Inflammatory macrophage (primary cell): Measurements from ENCODE around the gene DBF4.
"Not testable (repeated sequence)": the region's sequence is repeated elsewhere in the genome, so short reads cannot be mapped to it uniquely, and the experiment has no call there.

ENCODE experiments used
- DNase-seq, 2 donors: peaks; one replicate each; pipeline ENCODE4 v3.0.0-alpha.2; 2020 to 2022
- total RNA-seq, 18 experiments: gene quantifications; one replicate each; lab custom pipeline; 2026; ENCODE audit warnings: mixed read lengths in 6 of 18, inconsistent platforms in 2 of 18; lab: John Stamatoyannopoulos, UW

The DBF4 gene, protein sequence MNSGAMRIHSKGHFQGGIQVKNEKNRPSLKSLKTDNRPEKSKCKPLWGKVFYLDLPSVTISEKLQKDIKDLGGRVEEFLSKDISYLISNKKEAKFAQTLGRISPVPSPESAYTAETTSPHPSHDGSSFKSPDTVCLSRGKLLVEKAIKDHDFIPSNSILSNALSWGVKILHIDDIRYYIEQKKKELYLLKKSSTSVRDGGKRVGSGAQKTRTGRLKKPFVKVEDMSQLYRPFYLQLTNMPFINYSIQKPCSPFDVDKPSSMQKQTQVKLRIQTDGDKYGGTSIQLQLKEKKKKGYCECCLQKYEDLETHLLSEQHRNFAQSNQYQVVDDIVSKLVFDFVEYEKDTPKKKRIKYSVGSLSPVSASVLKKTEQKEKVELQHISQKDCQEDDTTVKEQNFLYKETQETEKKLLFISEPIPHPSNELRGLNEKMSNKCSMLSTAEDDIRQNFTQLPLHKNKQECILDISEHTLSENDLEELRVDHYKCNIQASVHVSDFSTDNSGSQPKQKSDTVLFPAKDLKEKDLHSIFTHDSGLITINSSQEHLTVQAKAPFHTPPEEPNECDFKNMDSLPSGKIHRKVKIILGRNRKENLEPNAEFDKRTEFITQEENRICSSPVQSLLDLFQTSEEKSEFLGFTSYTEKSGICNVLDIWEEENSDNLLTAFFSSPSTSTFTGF
- 9.5 to 43.1 (median 26.1) reads per million in 18 experiments for total RNA-seq

DNA sequence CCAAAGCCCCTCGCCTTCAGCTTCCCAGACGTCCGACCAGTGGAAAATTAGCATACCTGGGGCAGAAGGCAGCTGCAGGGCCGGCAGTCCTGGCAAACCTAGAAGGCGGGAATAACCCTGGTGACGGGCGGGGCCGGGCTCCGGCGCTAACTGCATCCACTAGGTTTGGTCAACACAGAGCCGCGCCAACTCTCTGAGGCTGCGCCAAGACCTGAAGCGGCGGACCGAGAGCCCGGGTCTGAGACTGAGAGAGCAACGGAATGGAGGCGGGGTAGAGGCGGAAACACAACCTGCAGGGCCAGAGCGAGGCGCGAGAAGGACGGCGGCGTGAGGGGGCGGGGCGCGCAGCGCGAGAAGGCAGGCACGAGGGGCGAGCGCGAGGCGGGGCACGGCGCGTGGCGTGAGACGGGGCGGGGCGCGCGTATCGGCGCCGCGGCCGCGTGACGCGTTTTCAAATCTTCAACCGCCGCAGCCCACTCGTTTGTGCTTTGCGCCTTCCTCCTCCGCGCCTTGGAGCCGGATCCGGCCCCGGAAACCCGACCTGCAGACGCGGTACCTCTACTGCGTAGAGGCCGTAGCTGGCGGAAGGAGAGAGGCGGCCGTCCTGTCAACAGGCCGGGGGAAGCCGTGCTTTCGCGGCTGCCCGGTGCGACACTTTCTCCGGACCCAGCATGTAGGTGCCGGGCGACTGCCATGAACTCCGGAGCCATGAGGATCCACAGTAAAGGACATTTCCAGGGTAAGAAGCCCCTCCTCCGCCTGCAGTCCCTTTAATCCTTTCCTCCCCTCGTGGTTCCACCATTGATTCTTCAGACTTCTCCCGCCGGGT lies at the start of gene DBF4, which contains the start of gene SLC25A40:
Gene DBF4 (plus strand): TSS at position 454 of the 829 bp plus-strand sequence. CDS start 240 bp downstream, at position 694.
Gene SLC25A40 (minus strand): TSS at position 321 of the 829 bp plus-strand sequence. CDS start 17,633 bp downstream, outside the sequence.
- peak; percentile 98 to 99 for DNase-seq

DNA sequence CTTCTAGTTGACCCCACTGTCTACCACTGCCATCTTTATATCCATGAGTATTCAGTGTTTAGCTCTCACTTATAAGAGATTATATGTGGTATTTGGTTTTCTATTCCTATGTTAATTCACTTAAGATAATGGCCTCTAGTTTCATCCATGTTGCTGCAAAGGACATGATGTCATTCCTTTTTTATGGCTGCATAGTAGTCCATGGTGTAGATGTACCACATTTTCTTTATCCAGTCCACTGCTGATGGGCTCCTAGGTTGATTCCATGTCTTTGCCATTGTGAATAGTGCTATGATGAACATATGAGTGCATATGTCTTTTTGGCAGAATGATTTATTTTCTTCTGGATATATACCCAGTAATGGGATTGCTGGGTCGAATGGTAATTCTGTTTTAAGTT lies 47.9 kb upstream of the DBF4 start:
- not testable (repeated sequence) for DNase-seq

DNA sequence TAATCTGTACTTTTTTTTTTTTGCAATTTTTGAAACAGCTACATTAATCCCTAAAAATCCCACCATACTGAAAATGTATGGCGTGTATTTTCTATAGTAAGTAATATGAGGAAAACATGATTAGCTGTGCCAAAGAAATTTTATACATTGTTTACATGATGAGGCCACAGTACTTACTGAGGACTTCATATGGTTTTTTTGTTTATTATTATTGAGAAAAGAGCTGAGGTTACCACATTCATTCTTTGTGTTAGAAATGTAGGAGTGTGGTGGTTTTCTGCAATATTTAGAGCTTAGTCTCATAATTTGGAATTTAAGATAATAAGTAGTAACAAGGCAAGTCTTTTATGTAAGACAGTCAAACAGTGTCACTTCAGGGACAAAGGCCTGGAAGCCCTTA lies 45.2 kb upstream of the DBF4 start:
- DNase-seq, result no peak

DNA sequence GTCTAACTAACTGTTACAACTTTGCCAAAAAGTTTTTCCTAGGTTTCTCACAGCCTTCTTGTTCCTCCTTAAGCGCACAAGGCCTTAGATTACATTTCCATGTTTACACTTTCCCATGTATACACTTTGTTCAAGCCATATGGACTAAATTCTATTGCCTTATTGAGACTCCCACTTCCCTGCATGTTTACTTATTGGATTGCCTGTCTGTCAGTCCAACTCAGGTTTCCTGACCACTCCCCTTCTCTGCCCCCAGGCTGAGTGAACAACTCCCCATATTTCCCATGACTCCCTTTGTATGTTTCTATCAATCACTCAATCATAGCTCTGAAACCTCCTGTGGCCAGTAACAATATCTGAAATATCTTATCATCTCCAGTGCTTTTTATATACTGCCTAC lies 43.2 kb upstream of the DBF4 start:
- no peak for DNase-seq

DNA sequence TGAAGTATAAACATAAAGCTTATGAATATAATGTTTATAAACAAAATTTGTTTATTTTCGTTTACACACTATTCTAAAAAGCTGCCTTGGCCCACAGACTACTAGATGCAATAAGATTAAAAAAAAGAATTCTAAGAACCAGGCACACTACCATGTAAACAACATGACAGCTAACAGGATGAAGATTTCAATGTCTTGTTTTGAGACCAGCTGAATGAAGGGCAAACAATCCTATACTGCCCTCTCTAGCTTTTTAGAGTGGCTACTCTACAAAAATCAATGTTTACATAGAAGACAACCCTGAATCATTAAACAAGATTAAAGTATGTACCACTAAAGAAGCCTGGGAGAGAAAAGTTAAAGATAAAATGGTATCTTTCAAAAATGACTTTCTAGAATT lies 38.7 kb upstream of the DBF4 start:
- DNase-seq, result no peak

DNA sequence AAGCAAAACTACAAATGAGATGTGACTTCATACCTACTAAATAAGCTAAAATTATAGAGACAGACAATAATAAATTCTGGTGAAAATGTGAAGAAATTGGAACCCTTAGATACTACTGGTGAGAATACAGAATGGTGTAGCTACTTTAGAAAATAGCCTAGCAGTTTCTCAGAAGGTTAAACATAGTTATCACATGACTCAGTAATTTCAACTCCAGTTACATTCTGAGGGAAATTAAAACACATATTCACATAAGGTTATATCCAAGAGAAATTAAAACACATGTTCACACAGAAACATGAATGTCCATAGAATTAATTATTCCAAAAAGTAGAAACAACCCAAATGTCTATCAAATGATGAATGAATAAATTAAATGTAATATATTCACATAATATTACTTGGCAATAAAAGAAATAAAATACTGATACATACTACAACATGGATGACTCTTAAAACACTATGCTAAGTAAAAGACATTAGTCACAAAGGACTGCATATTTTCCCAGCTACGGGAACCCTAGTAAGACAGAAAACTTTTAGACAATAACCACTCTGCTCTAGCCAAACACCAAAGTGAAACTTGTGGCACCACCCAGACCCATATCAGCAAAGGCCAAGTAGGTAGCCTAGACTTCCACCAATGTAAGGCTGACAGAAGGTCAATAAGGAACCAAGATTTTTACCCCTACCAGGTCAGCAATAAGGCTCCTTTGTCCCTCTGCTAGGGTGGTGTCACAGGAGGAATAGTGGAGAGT lies 25.3 kb upstream of the DBF4 start:
- no peak for DNase-seq

DNA sequence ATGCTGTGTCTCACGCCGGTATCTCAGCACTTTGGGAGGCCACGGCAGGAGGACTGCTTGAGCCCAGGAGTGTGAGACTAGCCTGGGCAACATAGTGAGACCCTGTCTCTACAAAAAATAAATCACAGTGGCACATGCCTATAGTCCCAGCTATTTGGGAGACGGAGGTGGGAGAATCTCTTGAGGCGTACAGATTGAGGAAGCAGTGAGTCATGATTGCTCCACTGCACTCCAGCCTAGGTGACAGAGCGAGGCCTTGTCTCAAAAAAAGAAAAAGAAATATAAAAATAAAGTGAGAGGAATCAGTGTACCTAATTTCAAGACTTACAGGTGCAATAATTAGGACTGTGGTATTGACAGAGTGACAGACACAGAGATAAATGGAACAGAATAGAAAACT lies 24.0 kb upstream of the DBF4 start:
- DNase-seq, result peak; percentile 43 to 66

DNA sequence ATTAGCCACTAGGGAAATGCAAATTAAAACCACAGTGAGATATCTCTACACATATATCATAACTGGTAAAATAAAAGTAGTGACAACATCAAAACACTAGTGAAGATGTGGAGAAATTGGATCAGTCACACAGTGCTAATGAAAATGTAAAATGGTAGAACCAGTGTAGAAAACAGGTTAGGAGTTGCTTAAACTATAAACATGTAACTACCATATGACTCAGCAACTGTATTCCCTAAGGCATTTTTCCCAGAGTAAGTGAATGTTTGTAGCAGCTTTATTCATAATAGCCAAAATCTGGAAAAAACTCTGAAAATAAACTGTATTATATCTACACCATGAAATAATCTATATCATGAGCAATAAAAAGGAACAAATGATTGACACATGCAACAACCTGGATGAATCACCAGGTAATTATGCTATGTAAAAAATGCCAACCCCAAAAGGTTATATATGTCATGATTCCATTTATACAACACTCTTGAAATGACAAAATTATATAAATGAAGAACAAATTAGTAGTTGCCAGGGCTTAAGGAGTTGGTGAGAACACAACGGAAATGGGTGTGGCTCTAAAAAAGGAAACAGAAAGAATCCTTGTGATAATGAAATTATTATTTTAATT lies 22.9 kb upstream of the DBF4 start:
- DNase-seq, result no peak

DNA sequence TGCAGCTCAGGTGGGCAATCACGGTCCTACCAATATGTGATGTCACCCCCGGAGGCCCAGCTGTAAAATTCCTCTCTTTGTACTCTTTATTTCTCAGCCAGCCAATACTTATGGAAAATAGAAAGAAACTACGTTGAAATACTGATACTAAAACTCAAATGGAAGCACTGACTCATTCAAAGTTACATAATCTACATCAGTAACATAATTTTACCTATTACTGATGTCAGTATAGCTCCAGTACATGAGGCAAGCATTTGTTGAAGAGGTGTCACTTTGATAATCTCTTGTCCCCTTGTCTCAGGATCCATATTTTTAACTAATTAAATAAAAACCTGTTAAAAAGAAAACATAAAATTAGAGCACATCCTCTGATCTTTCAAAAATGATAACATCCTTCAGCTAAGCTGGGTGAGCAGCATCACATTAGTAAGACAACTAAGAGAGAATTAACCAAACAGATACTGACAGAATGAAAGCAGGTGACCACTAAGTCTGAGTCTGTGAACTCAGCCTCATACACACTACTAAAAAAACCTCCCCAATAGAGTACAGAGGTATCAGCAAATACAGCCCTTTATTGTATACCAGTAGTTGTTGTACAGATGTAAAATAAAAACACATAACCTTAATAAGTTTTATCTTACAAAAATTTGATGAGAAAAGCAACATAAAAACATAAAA lies 17.7 kb upstream of the DBF4 start:
- DNase-seq, result peak in 1 of 2 donors; percentile 29

DNA sequence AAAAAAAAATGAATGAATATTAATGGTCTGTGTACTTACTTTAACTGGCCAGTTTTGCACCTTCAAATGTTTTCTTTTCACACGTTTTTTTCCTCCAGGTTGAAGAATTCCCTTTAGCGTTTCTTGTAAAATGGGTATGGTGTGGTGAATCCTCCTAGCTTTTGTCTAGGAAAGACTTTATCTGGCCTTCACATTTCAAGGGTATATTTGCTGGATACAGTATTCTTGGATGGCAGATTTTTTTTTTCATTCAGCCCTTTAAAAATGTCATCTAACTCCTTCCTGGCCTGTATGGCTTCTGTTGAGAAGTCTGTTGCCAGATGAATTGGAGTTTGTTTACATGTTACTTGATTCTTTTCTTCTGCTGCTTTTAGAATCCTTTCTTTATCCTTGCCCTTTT lies 10.2 kb upstream of the DBF4 start:
- DNase-seq, result no peak

DNA sequence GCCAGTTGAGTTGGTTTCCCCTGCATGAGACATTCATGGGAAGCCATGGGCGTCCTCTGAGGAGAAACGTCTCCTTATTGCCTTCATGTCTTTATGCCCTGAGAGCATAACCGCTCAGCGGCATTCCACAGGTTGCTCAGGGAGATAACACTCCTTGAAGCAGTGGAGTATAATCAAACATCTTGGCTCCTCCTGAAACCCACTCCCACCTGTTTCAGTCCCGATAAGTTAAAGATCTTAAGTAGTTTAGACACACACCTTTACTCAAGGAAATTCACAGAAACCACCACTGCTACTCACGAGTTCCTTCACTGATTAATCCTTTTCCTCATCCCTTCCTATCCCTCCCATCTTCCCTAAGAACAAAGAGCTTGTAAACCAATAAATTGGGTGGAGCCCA lies 9.8 kb upstream of the DBF4 start:
- not testable (repeated sequence) for DNase-seq

DNA sequence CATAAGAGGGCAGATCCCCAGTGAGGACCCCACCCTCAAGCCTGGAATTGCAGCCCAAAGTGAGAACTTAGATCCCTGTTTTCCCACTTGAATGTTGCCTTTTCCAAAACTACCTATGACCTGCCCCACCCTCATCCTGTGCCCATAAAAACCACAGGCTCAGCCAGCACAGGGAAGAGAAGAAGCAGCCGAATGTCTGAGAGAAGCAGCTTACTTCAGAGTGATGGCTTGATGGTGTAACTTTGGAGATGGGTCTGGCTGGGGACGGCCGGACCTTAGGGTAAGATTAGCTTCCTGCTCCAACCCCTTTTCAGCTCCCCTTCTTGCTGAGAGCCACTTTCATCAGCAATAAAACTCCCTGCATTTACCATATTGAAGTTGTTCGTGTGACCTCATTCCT lies 5.8 kb upstream of the DBF4 start:
- DNase-seq, result no peak

DNA sequence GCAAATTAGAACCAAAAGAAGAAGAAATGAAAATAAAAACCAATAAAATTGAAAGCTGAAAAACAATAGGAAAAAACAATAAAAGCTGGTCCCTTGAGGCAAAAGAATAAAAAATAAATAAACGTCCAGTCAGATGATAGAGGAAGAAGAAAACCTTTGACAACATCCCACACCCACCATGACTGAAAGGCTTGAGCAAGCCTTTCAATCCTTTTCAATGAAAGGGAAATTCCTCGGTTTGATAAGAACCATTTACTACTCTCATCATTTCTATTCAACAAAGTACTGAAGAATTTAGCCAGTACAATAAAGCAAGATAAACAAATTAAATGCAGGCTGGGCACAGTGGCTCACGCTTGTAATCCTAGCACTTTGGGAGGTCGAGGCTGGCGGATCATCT lies 3.9 kb upstream of the DBF4 start:
- peak; percentile 55 to 60 for DNase-seq

DNA sequence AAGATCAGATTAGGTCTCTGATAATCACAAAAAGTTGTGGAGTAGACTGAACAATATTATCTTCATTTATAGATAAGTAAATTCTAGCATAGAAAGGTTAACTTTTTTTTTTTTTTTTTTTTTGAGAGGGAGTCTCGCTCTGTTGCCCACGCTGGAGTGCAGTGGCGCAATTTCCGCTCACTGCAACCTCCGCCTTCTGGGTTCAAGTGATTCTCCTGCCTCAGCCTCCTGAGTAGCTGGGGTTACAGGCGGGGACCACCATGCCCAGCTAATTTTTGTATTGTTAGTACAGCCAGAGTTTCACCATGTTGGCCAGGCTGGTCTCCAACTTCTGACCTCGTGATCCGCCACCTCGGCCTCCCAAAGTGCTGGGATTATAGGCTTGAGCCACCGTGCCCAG lies 3.0 kb upstream of the DBF4 start:
- peak in 1 of 2 donors; percentile 47 for DNase-seq

DNA sequence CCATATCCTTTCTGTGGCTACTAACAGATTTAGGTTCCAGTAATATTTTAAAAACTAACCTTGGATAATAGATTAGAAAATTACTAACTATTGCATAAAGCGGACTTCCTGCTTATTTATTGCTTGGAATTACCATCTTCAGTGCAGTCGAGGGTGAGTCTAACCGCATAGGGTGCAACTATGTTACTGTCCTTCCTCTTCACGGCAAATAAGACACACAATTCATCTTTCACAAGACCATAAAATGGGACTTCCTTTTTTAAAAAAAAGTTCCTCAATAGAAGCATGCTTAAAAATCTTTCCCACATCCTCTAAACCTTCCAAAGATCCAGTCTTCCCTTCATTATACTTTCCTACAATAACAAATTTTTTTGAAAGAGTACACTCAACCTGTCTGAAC lies 2.2 kb upstream of the DBF4 start:
- DNase-seq, result peak; percentile 90 to 95

DNA sequence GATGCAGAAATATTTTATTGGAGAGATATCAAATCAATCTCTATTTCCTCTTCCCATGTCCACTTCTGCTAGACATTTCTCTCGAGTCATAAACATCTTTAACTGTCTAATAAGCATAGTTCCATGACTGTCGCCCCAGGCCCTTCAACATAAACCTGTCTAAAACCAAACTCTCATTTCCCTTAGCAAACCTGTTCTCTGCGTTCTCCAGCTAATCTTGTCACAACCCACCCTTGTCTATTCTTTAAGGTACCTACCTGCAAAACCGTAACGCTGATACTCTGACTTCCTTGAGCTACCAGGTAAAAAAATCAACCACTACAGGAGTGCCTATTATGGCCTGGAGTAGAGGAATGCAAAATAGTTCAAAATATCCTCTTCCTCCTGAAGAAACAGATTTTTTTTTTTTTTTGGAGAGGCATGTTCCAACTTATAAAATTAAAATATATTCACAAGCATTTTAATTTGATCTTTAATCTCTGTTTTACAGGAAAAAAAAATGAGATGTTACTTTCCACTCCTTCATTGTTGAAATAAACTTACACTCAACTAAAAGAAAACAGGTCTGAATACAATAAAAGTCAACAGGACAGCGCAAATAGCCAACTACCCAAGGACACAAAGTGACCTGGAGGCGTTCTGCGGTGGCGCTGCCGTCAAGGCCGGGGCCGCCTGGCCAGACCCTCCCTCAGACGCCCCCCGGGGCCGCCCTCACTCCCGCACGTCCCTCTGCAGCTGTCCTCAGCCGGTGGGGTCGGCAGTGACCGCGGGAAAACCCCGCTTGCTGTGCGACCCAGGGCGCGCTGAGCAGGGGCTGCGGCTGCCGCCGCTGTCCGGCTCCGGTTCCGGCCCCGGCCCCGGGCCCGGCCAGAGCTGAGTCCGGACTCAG lies 898 bp upstream of the DBF4 start:
- DNase-seq, result peak; percentile 13 to 44

DNA sequence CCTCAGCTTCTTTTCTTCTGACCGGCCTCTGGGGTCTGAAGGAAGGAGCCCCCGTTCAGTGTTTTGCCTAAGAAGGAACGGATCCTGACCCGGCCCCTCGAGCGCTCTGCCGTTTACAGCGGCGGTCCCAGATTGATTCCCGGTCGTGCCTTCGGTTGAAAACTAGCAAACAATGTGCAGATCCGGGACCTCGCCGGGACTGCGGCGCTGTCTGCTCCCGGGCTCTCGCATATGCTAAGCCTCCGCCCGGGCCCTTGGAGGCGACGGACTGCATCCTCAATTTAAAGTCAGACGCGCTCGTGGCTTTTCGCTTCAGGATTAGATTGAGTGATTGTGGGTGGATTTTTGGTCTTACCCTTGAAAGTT lies 559 bp downstream of the DBF4 start:
- DNase-seq, result peak; percentile 37 to 66

DNA sequence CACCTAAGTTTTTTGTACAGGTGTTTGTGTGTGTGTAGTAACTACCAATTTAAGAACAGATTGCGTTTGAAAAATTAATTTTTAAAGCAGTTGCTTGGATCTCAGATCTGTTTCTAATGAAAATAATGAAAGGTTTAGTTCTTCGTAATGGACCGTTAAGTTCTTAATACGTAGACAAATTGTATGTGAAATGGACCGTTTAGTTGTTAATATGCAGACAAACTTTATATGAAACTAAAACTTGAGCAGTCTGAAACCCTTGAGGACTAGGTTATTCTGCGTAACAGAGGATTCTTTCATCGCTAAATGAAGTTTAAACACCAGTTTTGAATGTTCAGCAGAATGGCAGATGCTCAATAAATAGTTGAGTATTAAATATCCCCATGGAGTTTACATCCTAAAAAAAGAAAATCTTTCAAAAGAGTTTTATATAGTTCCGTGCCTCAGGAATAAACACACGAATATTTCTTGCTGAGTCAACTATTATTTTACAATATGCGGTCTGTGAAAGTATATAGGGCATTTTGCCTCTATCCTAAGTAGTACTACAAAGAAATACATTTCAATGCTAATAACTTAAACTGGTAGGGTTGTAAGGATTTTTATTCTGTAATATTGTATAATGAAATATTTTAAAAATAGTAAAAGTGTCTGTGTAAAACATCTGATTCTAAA lies 1.2 kb downstream of the DBF4 start:
- no peak for DNase-seq

DNA sequence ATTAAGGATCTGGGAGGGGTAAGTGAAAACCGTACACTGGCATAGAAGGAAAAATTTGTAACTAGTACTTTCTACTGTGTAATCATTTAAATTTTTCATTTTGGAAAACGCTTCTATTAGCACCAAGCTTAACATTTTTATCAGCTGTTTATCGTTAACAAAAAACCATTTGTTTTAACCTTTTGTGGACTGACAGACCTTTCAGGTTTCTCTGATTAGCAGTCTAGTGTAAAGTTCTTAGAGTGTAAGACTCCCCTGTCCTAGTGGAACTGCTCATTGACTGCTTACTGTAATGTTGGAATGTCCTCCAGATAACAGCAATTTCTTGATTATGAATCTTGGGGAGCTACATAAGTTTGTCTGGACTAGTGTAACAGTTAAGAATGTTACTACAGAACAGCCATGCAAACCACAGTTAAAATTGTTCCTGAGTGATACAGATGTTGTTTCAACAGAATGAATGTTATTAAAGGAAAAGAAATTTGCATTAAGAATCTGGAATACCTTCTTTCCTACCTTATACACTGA lies 2.0 kb downstream of the DBF4 start:
- DNase-seq, result no peak
